Measurements from ENCODE around the gene SOX6.

Gene SOX6

DNA sequence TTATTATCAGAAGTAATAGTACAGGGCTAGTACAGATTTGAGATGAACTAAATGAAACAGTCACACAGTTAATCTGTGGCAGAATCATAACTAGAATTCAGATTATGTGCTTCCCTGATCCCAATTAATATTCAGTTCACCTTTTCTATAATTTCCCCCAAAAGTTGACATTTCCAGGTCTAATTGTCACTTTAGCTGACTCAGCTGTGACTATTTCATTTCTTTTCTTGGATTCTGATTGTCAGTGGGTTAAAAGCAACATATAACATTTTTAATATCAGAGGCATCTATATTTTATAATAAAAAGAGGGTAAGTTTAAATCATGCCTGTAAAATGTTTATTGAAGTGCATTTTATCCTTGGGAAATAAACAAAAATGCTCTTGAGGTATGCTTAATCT lies 28.8 kb upstream of the SOX6 start:
- in situ Hi-C loops (cut with HindIII; ENCODE audit: low pct_ligation_motif_present, low sequenced_read_pairs), result no loop called here
- H3K4me3 ChIP-seq (ENCODE audit: low read depth, low read length), result no peak overlapping the region
- DNase-seq, result no peak
- H3K36me3 ChIP-seq (replicated peaks), result no peaks in the 10 kb centered on the region
- H3K27me3 ChIP-seq (replicated peaks), result no peaks in the 10 kb centered on the region
- TF ChIP-seq, protein P1, sequence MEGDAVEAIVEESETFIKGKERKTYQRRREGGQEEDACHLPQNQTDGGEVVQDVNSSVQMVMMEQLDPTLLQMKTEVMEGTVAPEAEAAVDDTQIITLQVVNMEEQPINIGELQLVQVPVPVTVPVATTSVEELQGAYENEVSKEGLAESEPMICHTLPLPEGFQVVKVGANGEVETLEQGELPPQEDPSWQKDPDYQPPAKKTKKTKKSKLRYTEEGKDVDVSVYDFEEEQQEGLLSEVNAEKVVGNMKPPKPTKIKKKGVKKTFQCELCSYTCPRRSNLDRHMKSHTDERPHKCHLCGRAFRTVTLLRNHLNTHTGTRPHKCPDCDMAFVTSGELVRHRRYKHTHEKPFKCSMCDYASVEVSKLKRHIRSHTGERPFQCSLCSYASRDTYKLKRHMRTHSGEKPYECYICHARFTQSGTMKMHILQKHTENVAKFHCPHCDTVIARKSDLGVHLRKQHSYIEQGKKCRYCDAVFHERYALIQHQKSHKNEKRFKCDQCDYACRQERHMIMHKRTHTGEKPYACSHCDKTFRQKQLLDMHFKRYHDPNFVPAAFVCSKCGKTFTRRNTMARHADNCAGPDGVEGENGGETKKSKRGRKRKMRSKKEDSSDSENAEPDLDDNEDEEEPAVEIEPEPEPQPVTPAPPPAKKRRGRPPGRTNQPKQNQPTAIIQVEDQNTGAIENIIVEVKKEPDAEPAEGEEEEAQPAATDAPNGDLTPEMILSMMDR (IDR thresholded peaks at IDR 0.05; ENCODE audit: low read depth, low read length, missing control alignments), result no peak
- H3K27ac ChIP-seq, result no peak overlapping the region

DNA sequence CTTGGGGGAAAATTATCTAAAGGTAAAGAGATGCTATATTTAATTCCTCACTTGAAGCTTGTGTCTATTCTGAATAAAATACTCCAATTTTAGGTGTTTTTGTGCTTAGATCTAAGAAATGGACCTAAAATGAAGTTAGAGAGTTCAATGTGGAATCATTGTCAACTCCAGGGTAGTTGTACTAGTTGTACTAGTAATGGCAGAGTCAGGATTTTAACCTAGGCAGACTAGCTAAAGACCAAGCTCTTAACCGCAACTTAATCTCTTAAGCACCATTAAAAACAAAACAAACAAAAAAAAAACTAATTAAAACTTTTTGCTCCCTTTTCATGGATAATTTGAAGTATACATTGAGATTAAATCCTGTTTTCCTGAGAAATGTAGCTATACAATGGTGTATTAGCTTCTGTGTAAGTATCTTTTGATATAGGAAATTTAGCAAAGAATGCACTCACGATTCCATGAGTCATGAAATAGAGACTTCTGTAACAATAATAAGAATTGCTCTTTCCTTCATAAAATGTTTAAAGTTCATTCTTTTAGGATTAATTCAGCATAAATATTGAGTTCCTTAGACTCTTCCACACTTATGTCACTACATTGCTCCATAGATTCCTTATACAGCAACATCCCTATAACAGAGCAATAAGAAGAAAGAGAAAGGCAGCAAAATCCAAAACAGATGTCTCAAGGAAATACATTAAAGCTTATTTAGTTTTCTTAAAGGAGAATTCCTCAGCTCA lies 26.5 kb upstream of the SOX6 start:
- H3K36me3 ChIP-seq (replicated peaks), result no peaks in the 10 kb centered on the region
- in situ Hi-C loops (cut with HindIII; ENCODE audit: low pct_ligation_motif_present, low sequenced_read_pairs), result no loop called here
- no peaks in the 10 kb centered on the region for H3K27me3 ChIP-seq (replicated peaks)
- TF ChIP-seq, protein P1 (IDR thresholded peaks at IDR 0.05; ENCODE audit: low read depth, low read length, missing control alignments), result no peak
- DNase-seq, result no peak
- no peak overlapping the region for H3K4me3 ChIP-seq (ENCODE audit: low read depth, low read length)
- H3K27ac ChIP-seq, result no peak overlapping the region

DNA sequence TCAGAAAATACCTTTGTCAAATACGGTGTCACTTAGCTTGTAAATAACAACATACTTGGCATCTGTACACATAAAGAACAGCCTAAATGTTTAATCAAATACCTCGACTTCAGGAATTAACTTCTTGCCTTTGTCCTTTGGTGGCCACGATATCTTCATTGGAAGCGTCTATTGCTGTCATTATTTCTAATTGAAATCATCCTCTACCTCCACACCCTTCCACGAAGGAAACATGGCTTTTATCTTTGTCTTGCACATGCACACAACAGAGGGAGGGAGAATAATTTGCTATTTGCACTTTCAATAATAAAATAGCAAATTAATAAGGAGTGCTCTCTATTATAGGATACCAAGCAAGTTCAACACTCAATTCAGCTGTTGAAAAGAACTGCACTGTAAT lies 25.8 kb upstream of the SOX6 start:
- TF ChIP-seq, protein P1 (IDR thresholded peaks at IDR 0.05; ENCODE audit: low read depth, low read length, missing control alignments), result no peak
- no peak for DNase-seq
- Histone ChIP-seq H3K27me3 (replicated peaks) (no peaks in the 10 kb centered on the region), H3K4me3 (ENCODE audit: low read depth, low read length) (no peak overlapping the region), H3K27ac (no peak overlapping the region), H3K36me3 (replicated peaks) (no peaks in the 10 kb centered on the region)
- in situ Hi-C loops (cut with HindIII; ENCODE audit: low pct_ligation_motif_present, low sequenced_read_pairs), result no loop called here

DNA sequence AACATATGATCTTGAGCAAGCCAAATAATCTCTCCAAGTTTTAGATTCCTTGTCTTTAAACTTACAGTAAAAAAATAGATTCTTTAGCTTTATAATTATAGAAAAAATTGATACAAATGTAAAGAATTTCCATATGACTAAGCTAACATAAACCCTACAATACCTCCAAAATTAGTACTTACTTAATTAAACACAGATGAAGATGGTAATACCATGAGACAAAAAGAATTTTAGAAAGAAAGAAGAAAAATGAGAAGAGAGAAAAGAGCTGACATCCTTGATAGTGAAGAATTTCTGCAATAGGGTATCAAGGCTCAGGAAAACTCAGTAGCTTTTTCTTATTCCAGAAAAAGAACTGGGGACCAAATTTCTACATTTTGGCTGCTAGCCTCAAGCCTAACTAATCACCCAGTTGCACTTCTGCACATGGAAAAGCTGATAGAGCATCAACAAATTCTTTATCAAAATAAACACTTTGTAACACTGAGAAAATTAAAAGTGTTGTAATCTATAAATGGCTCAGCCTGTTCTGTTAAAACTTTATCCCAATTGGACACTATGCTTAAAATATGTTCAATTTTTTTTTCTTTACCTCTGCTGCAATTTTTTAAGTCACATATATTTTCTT lies 24.7 kb upstream of the SOX6 start:
- in situ Hi-C loops (cut with HindIII; ENCODE audit: low pct_ligation_motif_present, low sequenced_read_pairs), result no loop called here
- Histone ChIP-seq H3K4me3 (ENCODE audit: low read depth, low read length) (no peak overlapping the region), H3K36me3 (replicated peaks) (no peaks in the 10 kb centered on the region), H3K27ac (no peak overlapping the region), H3K27me3 (replicated peaks) (no peaks in the 10 kb centered on the region)
- TF ChIP-seq, protein P1 (IDR thresholded peaks at IDR 0.05; ENCODE audit: low read depth, low read length, missing control alignments), result no peak
- DNase-seq, result no peak

DNA sequence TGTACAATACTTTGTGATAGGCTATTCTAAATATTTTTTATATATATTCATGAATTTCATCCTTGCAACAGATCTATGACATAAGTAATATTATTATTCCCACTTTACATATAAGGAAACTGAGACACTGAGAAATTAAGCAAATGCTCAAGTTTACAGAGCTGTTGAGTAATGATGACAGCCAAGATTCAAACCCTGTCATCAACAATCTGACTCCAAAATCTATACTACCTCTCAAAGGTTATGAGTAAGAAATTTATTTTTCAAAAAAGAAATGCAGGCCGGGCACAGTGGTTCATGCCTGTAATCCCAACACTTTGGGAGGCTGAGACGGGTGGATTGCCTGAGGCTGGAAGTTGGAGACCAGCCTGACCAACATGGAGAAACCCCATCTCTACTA lies 22.6 kb upstream of the SOX6 start:
- TF ChIP-seq, protein P1 (IDR thresholded peaks at IDR 0.05; ENCODE audit: low read depth, low read length, missing control alignments), result no peak
- Histone ChIP-seq H3K27ac (no peak overlapping the region), H3K4me3 (ENCODE audit: low read depth, low read length) (no peak overlapping the region), H3K27me3 (replicated peaks) (no peaks in the 10 kb centered on the region), H3K36me3 (replicated peaks) (no peaks in the 10 kb centered on the region)
- no peak for DNase-seq
- in situ Hi-C loops (cut with HindIII; ENCODE audit: low pct_ligation_motif_present, low sequenced_read_pairs), result no loop called here

All from brain microvascular endothelial cell (primary cell).